Measurements from ENCODE around the gene STK17B.

DNA sequence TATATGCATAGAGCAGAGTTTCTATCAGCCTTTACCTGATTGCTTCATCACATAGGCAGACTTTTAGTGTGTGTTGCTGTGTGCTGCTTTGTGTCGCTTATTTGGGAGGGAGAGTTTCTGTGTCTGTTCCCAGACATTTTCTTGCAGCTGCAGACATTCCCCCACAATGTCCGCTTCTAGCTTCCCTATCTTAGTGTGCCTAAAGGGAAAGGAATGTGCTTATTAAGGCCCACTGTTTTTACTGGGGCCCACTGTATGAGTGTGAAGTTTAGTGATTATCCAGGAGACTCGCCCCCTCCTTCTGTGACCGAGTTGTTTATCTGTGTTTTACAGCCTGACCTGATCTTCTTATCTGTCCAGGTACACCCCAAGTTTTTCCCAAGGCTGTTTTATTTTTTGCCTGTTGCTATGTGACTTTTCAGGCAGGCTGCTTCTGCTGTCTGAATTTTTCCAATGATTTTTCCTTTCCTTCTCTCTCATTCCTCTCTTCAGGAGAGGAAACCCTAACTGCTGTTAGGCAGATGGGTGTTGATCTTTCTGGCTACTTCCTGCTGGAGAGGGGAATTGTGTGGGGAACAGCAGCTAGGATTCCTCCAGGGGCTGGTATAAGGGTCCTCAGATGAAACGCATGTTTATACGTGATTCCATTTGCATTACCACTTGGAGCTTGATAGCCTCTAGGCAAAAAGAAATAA is 47.6 kb downstream of the STK17B start:
- TF ChIP-seq, protein P1, sequence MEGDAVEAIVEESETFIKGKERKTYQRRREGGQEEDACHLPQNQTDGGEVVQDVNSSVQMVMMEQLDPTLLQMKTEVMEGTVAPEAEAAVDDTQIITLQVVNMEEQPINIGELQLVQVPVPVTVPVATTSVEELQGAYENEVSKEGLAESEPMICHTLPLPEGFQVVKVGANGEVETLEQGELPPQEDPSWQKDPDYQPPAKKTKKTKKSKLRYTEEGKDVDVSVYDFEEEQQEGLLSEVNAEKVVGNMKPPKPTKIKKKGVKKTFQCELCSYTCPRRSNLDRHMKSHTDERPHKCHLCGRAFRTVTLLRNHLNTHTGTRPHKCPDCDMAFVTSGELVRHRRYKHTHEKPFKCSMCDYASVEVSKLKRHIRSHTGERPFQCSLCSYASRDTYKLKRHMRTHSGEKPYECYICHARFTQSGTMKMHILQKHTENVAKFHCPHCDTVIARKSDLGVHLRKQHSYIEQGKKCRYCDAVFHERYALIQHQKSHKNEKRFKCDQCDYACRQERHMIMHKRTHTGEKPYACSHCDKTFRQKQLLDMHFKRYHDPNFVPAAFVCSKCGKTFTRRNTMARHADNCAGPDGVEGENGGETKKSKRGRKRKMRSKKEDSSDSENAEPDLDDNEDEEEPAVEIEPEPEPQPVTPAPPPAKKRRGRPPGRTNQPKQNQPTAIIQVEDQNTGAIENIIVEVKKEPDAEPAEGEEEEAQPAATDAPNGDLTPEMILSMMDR (IDR thresholded peaks at IDR 0.05; ENCODE audit: insufficient read depth, low read length, poor library complexity, severe bottlenecking) = no peak
- no peak for TF ChIP-seq EZH2phosphoT487 (conservative IDR thresholded peaks at IDR 0.05; ENCODE audit: low read length)
